GM23338 (cell line): ENCODE data around the gene C1QTNF2. TPM values are rescaled to one million over a fixed set of nuclear protein-coding genes. Genes with fewer than 3 reads are reported as not detected.

ENCODE experiments used
- ATAC-seq: fragments of 200-7000 bp; cut with Tn5 transposase; 3 replicates; pipeline ENCODE4 v1.9.1; 2020
- DNase-seq: peaks from one replicate; pipeline ENCODE4 v3.0.0-alpha.2; 2015; ENCODE audit warnings: low spot score
- H2AFZ ChIP-seq: fragments of 200-600 bp; sonication (generic); 2 replicates; pipeline ENCODE4 v1.8.0; 2016; ENCODE audit warnings: antibody characterized with exemption, mild to moderate bottlenecking, moderate library complexity
- H3F3A ChIP-seq: fragments of 200-600 bp; sonication (generic); replicated peaks from 2 replicates; pipeline ENCODE4 v1.8.0; 2017; ENCODE audit warnings: antibody characterized with exemption, mixed run types, low read depth
- H3K27ac ChIP-seq: fragments of 200-600 bp; sonication (generic); 2 replicates; pipeline ENCODE4 v1.6.1; 2016; ENCODE audit warnings: low read depth
- H3K27me3 ChIP-seq: fragments of 200-600 bp; sonication (generic); 2 replicates; pipeline ENCODE4 v1.8.0; 2016; ENCODE audit warnings: mild to moderate bottlenecking, mixed run types, moderate library complexity; ENCODE audit not compliant: insufficient read depth
- H3K36me3 ChIP-seq: fragments of 200-600 bp; sonication (generic); 2 replicates; pipeline ENCODE4 v1.8.0; 2016; ENCODE audit warnings: mild to moderate bottlenecking; ENCODE audit not compliant: insufficient read depth
- H3K4me1 ChIP-seq: fragments of 200-600 bp; sonication (generic); 2 replicates; pipeline ENCODE4 v1.8.0; 2016; ENCODE audit warnings: mild to moderate bottlenecking, moderate library complexity; ENCODE audit not compliant: insufficient read depth
- H3K4me2 ChIP-seq: fragments of 200-600 bp; sonication (generic); 2 replicates; pipeline ENCODE4 v1.7.1; 2017; ENCODE audit warnings: mixed run types
- H3K4me3 ChIP-seq: fragments of 200-600 bp; sonication (generic); 2 replicates; pipeline ENCODE4 v1.6.1; 2016; ENCODE audit warnings: mixed run types
- H3K79me2 ChIP-seq: fragments of 200-600 bp; sonication (generic); replicated peaks from 2 replicates; pipeline ENCODE4 v1.8.0; 2017; ENCODE audit warnings: mild to moderate bottlenecking; ENCODE audit not compliant: insufficient read depth
- H3K9me2 ChIP-seq: fragments of 200-600 bp; sonication (generic); 2 replicates; pipeline ENCODE4 v1.8.0; 2017; ENCODE audit not compliant: insufficient read depth
- H4K20me1 ChIP-seq: fragments of 200-600 bp; sonication (generic); replicated peaks from 2 replicates; pipeline ENCODE4 v1.8.0; 2017; ENCODE audit warnings: mild to moderate bottlenecking; ENCODE audit not compliant: insufficient read depth
- H3K27ac Mint-ChIP-seq: 2 replicates; pipeline ENCODE4 v1.8.0; 2020; ENCODE audit warnings: inconsistent platforms, mild to moderate bottlenecking, moderate library complexity, mixed read lengths
- H3K27me3 Mint-ChIP-seq: 3 replicates; pipeline ENCODE4 v1.8.0; 2022; ENCODE audit warnings: low read depth, mild to moderate bottlenecking, moderate library complexity, mixed read lengths, inconsistent platforms; ENCODE audit not compliant: insufficient read depth, poor library complexity
- H3K36me3 Mint-ChIP-seq: 3 replicates; pipeline ENCODE4 v1.8.0; 2021; ENCODE audit warnings: low read depth, mild to moderate bottlenecking, inconsistent platforms, moderate library complexity, mixed read lengths
- H3K4me1 Mint-ChIP-seq: 3 replicates; pipeline ENCODE4 v1.8.0; 2020; ENCODE audit warnings: mild to moderate bottlenecking, inconsistent platforms, mixed read lengths
- H3K4me3 Mint-ChIP-seq: 3 replicates; pipeline ENCODE4 v1.8.0; 2021; ENCODE audit warnings: moderate library complexity, mild to moderate bottlenecking, inconsistent platforms, mixed read lengths
- H3K9me3 Mint-ChIP-seq: 3 replicates; pipeline ENCODE4 v1.8.0; 2020; ENCODE audit warnings: moderate library complexity, mild to moderate bottlenecking, inconsistent platforms, mixed read lengths
- CREB1 ChIP-seq: fragments of 250-450 bp; sonication (Bioruptor Pico); IDR thresholded peaks from 2 replicates; pipeline ENCODE4 v1.5.0; 2020; ENCODE audit warnings: low read depth, mild to moderate bottlenecking, moderate library complexity
- CTCF ChIP-seq, 2 experiments: fragments of 200-600 bp in 1 of 2; sonication (generic) in 1 of 2; conservative IDR thresholded peaks; 2 replicates each; pipeline versions ENCODE4 v1.5.1 to v1.6.1; 2016 to 2017; ENCODE audit warnings: antibody characterized with exemption in 2 of 2, low read depth in 2 of 2, mild to moderate bottlenecking in 2 of 2, moderate library complexity in 1 of 2
- EZH2 ChIP-seq: fragments of 200-600 bp; sonication (generic); IDR thresholded peaks from one replicate; pipeline ENCODE4 v1.8.0; 2017; ENCODE audit warnings: antibody characterized with exemption, mild to moderate bottlenecking, low read depth; ENCODE audit not compliant: unreplicated experiment
- EZH2phosphoT487 ChIP-seq: fragments of 200-600 bp; sonication (generic); IDR thresholded peaks from one replicate; pipeline ENCODE4 v1.8.1; 2018; ENCODE audit warnings: antibody characterized with exemption; ENCODE audit not compliant: unreplicated experiment
- NANOG ChIP-seq: IDR thresholded peaks from 2 replicates; pipeline ENCODE4 v1.6.1; 2016; ENCODE audit warnings: antibody characterized with exemption, borderline replicate concordance
- POLR2AphosphoS5 ChIP-seq: IDR thresholded peaks from 2 replicates; pipeline ENCODE4 v1.6.1; 2016; ENCODE audit warnings: antibody characterized with exemption, low read depth
- STAT1 ChIP-seq: IDR thresholded peaks from one replicate; pipeline ENCODE4 v1.6.1; 2016; ENCODE audit warnings: antibody characterized with exemption; ENCODE audit not compliant: unreplicated experiment
- ZNF114 ChIP-seq: fragments of 250-450 bp; sonication (Bioruptor Pico); IDR thresholded peaks from 2 replicates; pipeline ENCODE4 v1.5.0; 2020; ENCODE audit warnings: mild to moderate bottlenecking, moderate library complexity
- ZNF331 ChIP-seq: fragments of 250-450 bp; sonication (Bioruptor Pico); IDR thresholded peaks from 2 replicates; pipeline ENCODE4 v1.5.0; 2020; ENCODE audit warnings: low read depth, mild to moderate bottlenecking, moderate library complexity
- polyA plus RNA-seq: library from polyadenylated mRNA; unstranded; fragments of >200 nt; fragmentation: Nextera tagmentation; extraction: Ambion mirVana; gene quantifications from 2 replicates; pipeline ENCODE4 v1.2.1, GENCODE V29; 2016
- total RNA-seq: library from RNA; depleted of rRNA; stranded (reverse); fragments of >200 nt; shearing (Covaris generic); gene quantifications from 2 replicates; pipeline ENCODE4 v1.2.3, GENCODE V29; 2014
- TF ChIP-seq, protein P1 (sequence below): IDR thresholded peaks from one replicate; pipeline ENCODE4 v1.6.1; 2018; ENCODE audit warnings: antibody characterized with exemption; ENCODE audit not compliant: unreplicated experiment
- TF ChIP-seq, protein P2 (sequence below): IDR thresholded peaks from 2 replicates; pipeline ENCODE4 v1.6.1; 2016; ENCODE audit warnings: antibody characterized with exemption
- TF ChIP-seq, protein P3 (sequence below): fragments of 250-450 bp; sonication (Bioruptor Pico); IDR thresholded peaks from 2 replicates; pipeline ENCODE4 v1.5.0; 2020; ENCODE audit warnings: mild to moderate bottlenecking, moderate library complexity

The C1QTNF2 gene
- total and polyA plus RNA-seq, 2 experiments from 2014 or later: 0.56 to 0.92 TPM

- H3K27me3 ChIP-seq: no peaks in the 10 kb centered on the region
- no peaks in the 10 kb centered on the region for H4K20me1 ChIP-seq
- H3K4me3 ChIP-seq: no peak overlapping the region
- H3K4me2 ChIP-seq: no peak overlapping the region
- no peak overlapping the region for H2AFZ ChIP-seq
- H3K79me2 ChIP-seq: no peaks in the 10 kb centered on the region
- Mint-ChIP-seq H3K36me3 (no peaks in the 10 kb centered on the region), H3K9me3 (no peaks in the 10 kb centered on the region), H3K27me3 (peaks cover 7% of the 10 kb centered on the region), H3K4me1 (peaks cover 5% of the 10 kb centered on the region; the same call in 2 of the 3 replicates), H3K27ac (no peak overlapping the region), H3K4me3 (no peak overlapping the region)
- TF ChIP-seq EZH2: no peak
- TF ChIP-seq, protein P1, sequence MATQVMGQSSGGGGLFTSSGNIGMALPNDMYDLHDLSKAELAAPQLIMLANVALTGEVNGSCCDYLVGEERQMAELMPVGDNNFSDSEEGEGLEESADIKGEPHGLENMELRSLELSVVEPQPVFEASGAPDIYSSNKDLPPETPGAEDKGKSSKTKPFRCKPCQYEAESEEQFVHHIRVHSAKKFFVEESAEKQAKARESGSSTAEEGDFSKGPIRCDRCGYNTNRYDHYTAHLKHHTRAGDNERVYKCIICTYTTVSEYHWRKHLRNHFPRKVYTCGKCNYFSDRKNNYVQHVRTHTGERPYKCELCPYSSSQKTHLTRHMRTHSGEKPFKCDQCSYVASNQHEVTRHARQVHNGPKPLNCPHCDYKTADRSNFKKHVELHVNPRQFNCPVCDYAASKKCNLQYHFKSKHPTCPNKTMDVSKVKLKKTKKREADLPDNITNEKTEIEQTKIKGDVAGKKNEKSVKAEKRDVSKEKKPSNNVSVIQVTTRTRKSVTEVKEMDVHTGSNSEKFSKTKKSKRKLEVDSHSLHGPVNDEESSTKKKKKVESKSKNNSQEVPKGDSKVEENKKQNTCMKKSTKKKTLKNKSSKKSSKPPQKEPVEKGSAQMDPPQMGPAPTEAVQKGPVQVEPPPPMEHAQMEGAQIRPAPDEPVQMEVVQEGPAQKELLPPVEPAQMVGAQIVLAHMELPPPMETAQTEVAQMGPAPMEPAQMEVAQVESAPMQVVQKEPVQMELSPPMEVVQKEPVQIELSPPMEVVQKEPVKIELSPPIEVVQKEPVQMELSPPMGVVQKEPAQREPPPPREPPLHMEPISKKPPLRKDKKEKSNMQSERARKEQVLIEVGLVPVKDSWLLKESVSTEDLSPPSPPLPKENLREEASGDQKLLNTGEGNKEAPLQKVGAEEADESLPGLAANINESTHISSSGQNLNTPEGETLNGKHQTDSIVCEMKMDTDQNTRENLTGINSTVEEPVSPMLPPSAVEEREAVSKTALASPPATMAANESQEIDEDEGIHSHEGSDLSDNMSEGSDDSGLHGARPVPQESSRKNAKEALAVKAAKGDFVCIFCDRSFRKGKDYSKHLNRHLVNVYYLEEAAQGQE: no peak
- no peak for TF ChIP-seq POLR2AphosphoS5
- no peak for TF ChIP-seq CREB1 (CRISPR knock-in tag)
- TF ChIP-seq, protein P2, sequence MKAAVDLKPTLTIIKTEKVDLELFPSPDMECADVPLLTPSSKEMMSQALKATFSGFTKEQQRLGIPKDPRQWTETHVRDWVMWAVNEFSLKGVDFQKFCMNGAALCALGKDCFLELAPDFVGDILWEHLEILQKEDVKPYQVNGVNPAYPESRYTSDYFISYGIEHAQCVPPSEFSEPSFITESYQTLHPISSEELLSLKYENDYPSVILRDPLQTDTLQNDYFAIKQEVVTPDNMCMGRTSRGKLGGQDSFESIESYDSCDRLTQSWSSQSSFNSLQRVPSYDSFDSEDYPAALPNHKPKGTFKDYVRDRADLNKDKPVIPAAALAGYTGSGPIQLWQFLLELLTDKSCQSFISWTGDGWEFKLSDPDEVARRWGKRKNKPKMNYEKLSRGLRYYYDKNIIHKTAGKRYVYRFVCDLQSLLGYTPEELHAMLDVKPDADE: no peak
- no peak for TF ChIP-seq CTCF (conservative IDR thresholded peaks at IDR 0.05; ENCODE audit: low read depth in 2 of 2)
- TF ChIP-seq STAT1: no peak
- TF ChIP-seq, protein P3, sequence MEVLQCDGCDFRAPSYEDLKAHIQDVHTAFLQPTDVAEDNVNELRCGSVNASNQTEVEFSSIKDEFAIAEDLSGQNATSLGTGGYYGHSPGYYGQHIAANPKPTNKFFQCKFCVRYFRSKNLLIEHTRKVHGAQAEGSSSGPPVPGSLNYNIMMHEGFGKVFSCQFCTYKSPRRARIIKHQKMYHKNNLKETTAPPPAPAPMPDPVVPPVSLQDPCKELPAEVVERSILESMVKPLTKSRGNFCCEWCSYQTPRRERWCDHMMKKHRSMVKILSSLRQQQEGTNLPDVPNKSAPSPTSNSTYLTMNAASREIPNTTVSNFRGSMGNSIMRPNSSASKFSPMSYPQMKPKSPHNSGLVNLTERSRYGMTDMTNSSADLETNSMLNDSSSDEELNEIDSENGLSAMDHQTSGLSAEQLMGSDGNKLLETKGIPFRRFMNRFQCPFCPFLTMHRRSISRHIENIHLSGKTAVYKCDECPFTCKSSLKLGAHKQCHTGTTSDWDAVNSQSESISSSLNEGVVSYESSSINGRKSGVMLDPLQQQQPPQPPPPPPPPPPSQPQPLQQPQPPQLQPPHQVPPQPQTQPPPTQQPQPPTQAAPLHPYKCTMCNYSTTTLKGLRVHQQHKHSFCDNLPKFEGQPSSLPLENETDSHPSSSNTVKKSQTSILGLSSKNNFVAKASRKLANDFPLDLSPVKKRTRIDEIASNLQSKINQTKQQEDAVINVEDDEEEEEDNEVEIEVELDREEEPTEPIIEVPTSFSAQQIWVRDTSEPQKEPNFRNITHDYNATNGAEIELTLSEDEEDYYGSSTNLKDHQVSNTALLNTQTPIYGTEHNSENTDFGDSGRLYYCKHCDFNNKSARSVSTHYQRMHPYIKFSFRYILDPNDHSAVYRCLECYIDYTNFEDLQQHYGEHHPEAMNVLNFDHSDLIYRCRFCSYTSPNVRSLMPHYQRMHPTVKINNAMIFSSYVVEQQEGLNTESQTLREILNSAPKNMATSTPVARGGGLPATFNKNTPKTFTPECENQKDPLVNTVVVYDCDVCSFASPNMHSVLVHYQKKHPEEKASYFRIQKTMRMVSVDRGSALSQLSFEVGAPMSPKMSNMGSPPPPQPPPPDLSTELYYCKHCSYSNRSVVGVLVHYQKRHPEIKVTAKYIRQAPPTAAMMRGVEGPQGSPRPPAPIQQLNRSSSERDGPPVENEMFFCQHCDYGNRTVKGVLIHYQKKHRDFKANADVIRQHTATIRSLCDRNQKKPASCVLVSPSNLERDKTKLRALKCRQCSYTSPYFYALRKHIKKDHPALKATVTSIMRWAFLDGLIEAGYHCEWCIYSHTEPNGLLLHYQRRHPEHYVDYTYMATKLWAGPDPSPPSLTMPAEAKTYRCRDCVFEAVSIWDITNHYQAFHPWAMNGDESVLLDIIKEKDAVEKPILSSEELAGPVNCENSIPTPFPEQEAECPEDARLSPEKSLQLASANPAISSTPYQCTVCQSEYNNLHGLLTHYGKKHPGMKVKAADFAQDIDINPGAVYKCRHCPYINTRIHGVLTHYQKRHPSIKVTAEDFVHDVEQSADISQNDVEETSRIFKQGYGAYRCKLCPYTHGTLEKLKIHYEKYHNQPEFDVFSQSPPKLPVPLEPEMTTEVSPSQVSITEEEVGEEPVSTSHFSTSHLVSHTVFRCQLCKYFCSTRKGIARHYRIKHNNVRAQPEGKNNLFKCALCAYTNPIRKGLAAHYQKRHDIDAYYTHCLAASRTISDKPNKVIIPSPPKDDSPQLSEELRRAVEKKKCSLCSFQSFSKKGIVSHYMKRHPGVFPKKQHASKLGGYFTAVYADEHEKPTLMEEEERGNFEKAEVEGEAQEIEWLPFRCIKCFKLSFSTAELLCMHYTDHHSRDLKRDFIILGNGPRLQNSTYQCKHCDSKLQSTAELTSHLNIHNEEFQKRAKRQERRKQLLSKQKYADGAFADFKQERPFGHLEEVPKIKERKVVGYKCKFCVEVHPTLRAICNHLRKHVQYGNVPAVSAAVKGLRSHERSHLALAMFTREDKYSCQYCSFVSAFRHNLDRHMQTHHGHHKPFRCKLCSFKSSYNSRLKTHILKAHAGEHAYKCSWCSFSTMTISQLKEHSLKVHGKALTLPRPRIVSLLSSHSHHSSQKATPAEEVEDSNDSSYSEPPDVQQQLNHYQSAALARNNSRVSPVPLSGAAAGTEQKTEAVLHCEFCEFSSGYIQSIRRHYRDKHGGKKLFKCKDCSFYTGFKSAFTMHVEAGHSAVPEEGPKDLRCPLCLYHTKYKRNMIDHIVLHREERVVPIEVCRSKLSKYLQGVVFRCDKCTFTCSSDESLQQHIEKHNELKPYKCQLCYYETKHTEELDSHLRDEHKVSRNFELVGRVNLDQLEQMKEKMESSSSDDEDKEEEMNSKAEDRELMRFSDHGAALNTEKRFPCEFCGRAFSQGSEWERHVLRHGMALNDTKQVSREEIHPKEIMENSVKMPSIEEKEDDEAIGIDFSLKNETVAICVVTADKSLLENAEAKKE: no peak
- TF ChIP-seq EZH2phosphoT487: no peak
- no peak for TF ChIP-seq ZNF114 (CRISPR knock-in tag)
- TF ChIP-seq NANOG: no peak
- no peak for TF ChIP-seq ZNF331 (CRISPR knock-in tag)
- DNase-seq (no peak), ATAC-seq (no peak)
- H3K9me2 ChIP-seq: peaks cover 3% of the 10 kb centered on the region; the same call in 1 of the 2 replicates
- H3K36me3 ChIP-seq: no peaks in the 10 kb centered on the region
- no peak overlapping the region for H3K27ac ChIP-seq
- no peaks in the 10 kb centered on the region for H3K4me1 ChIP-seq
- H3F3A ChIP-seq: no peaks in the 10 kb centered on the region
Measured at GRCh38 chr5:160330212-160330611, 40.2 kb downstream of the C1QTNF2 start.
